NCI-H2081 treated with DMSO at 0.1 percent for 48 hours (cell line): ENCODE results near the gene SLC35E2B.
"Not testable (repeated sequence)": the region's sequence is repeated elsewhere in the genome, so short reads cannot be mapped to it uniquely, and the experiment has no call there.

ENCODE experiments used
- DNase-seq: peaks from one replicate; lab custom pipeline; 2025; lab: John Stamatoyannopoulos, UW

Gene SLC35E2B

GRCh38 chr1:1638528-1638927, 54.1 kb downstream of the SLC35E2B start:
- not testable (repeated sequence) for DNase-seq

GRCh38 chr1:1637479-1637875, 55.1 kb downstream of the SLC35E2B start:
- DNase-seq = not testable (repeated sequence)

GRCh38 chr1:1636621-1637478, 55.7 kb downstream of the SLC35E2B start:
- not testable (repeated sequence) for DNase-seq

- not testable (repeated sequence) for DNase-seq
Observed at GRCh38 chr1:1634613-1635012, 58.0 kb downstream of the SLC35E2B start.

- not testable (repeated sequence) for DNase-seq
Observed at GRCh38 chr1:1633409-1633808, 59.2 kb downstream of the SLC35E2B start.

- no peak for DNase-seq
Observed at GRCh38 chr1:1631782-1632420, 60.7 kb downstream of the SLC35E2B start, which contains the start of gene MMP23B. MMP23B (plus strand) TSS chr1:1632173; CDS start chr1:1632219, 46 bp downstream.

GRCh38 chr1:1630965-1631781, 61.4 kb downstream of the SLC35E2B start:
- DNase-seq = no peak

- DNase-seq = no peak
Observed at GRCh38 chr1:1630191-1630964, 62.2 kb downstream of the SLC35E2B start.

- no peak for DNase-seq
Observed at GRCh38 chr1:1629430-1630190, 63.0 kb downstream of the SLC35E2B start.

GRCh38 chr1:1628754-1629429, 63.7 kb downstream of the SLC35E2B start:
- DNase-seq = no peak

GRCh38 chr1:1627829-1628753, 64.5 kb downstream of the SLC35E2B start:
- DNase-seq = no peak

- DNase-seq = no peak
Observed at GRCh38 chr1:1627261-1627828, 65.2 kb downstream of the SLC35E2B start.

- DNase-seq = no peak
Observed at GRCh38 chr1:1626207-1627141, 66.1 kb downstream of the SLC35E2B start.

GRCh38 chr1:1625824-1626206, 66.8 kb downstream of the SLC35E2B start:
- DNase-seq = no peak

GRCh38 chr1:1625404-1625775, 67.2 kb downstream of the SLC35E2B start:
- DNase-seq = no peak

- no peak for DNase-seq
Observed at GRCh38 chr1:1624443-1625403, 67.9 kb downstream of the SLC35E2B start.
